Chondrocyte (in vitro differentiated cells): ENCODE data around the gene ENAM. TPM values are rescaled to one million over a fixed set of nuclear protein-coding genes. Genes with fewer than 3 reads are reported as not detected.

Experiments used
- DNase-seq: peaks from one replicate; pipeline ENCODE4 v3.0.0; 2021; ENCODE audit warnings: mixed read lengths, low spot score
- H3K27ac Mint-ChIP-seq: one replicate; pipeline ENCODE4 v1.8.0; 2021; ENCODE audit warnings: mild to moderate bottlenecking, moderate library complexity, mixed read lengths; ENCODE audit not compliant: unreplicated experiment
- H3K27me3 Mint-ChIP-seq: 2 replicates; pipeline ENCODE4 v1.8.0; 2021; ENCODE audit warnings: low read depth, mixed read lengths
- H3K36me3 Mint-ChIP-seq: 2 replicates; pipeline ENCODE4 v1.8.0; 2021; ENCODE audit warnings: low read depth, mixed read lengths
- H3K4me1 Mint-ChIP-seq: 2 replicates; pipeline ENCODE4 v1.8.0; 2021; ENCODE audit warnings: low read depth, mild to moderate bottlenecking, mixed read lengths
- H3K4me3 Mint-ChIP-seq: one replicate; pipeline ENCODE4 v1.8.0; 2021; ENCODE audit warnings: mild to moderate bottlenecking, moderate library complexity, mixed read lengths; ENCODE audit not compliant: unreplicated experiment
- H3K9me3 Mint-ChIP-seq: 2 replicates; pipeline ENCODE4 v1.8.0; 2021; ENCODE audit warnings: low read depth, mixed read lengths
- total RNA-seq: library from RNA; stranded (reverse); gene quantifications from 3 replicates; pipeline ENCODE4 v1.2.1, GENCODE V29; 2021
- TF ChIP-seq, protein P1 (sequence below): fragments of 200-600 bp; sonication (generic); IDR thresholded peaks from 2 replicates; pipeline ENCODE4 v1.5.0; 2021; ENCODE audit warnings: antibody characterized with exemption, mild to moderate bottlenecking, moderate library complexity

The ENAM gene
- total RNA-seq, 1 donor from 2014 or later, result not detected

DNA sequence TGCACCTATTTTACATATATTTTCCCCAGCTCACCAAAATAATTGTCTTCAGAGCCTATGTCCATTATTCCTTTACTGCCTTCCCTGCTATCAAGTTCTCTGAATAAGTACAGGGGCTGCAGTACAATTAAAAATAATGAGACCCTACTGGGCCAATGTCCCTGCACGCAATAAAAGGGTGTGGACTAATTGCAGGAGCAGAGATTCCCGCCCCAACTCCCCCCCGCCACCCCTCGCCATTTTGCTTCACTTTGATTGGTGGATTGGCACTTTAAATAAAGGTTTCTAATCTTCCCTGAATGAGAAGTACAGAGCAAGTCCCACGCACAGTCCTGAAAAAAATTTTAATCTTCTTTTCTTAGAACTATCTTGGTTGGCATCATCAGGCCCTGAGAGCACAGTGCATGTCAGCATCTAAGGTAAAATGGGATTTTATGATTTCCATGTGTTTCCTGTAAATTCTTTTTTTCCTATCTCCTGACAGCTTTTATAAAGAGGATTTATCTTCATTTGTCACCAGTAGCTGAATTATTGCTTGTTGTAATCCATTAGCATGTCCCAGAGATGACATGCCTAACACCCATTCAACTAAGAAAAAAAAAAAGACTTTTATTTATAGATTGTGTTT, 36.5 kb upstream of the ENAM start, which contains the start of gene AMBN:
Gene AMBN (plus strand): TSS at position 302 of the 628 bp plus-strand sequence. CDS start 103 bp downstream, at position 405.
- TF ChIP-seq, protein P1, sequence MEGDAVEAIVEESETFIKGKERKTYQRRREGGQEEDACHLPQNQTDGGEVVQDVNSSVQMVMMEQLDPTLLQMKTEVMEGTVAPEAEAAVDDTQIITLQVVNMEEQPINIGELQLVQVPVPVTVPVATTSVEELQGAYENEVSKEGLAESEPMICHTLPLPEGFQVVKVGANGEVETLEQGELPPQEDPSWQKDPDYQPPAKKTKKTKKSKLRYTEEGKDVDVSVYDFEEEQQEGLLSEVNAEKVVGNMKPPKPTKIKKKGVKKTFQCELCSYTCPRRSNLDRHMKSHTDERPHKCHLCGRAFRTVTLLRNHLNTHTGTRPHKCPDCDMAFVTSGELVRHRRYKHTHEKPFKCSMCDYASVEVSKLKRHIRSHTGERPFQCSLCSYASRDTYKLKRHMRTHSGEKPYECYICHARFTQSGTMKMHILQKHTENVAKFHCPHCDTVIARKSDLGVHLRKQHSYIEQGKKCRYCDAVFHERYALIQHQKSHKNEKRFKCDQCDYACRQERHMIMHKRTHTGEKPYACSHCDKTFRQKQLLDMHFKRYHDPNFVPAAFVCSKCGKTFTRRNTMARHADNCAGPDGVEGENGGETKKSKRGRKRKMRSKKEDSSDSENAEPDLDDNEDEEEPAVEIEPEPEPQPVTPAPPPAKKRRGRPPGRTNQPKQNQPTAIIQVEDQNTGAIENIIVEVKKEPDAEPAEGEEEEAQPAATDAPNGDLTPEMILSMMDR, result no peak
- no peaks in the 10 kb centered on the region for H3K36me3 Mint-ChIP-seq
- no peaks in the 10 kb centered on the region for H3K9me3 Mint-ChIP-seq
- no peak within 1 kb of the TSS for H3K27ac Mint-ChIP-seq
- no peak for DNase-seq
- H3K27me3 Mint-ChIP-seq, result peaks cover 27% of the 10 kb centered on the region
- no peak within 1 kb of the TSS for H3K4me3 Mint-ChIP-seq
- H3K4me1 Mint-ChIP-seq, result no peaks in the 10 kb centered on the region

DNA sequence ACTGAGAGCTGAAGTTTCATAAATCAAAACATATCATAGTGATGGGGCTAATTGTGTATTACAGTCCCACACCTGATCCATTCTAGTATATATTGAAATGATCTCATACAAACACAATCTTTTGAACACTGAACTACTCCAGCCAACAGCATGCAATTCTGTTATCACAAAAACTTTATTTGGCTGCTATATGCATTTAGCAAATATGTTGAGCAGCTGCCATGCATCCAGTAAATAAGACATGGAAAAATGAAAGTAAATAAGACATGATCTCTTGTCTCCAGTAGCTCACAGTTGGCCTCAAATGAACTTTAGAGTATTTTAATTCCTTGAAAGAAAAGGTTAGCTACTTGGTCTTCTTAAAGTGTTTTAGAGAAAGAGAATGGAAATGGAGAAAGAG, 34.3 kb upstream of the ENAM start:
- Mint-ChIP-seq H3K36me3 (no peaks in the 10 kb centered on the region), H3K4me3 (no peak overlapping the region), H3K27ac (no peak overlapping the region), H3K4me1 (no peaks in the 10 kb centered on the region), H3K9me3 (no peaks in the 10 kb centered on the region), H3K27me3 (peaks cover 21% of the 10 kb centered on the region)
- TF ChIP-seq, protein P1, result no peak
- DNase-seq, result no peak

DNA sequence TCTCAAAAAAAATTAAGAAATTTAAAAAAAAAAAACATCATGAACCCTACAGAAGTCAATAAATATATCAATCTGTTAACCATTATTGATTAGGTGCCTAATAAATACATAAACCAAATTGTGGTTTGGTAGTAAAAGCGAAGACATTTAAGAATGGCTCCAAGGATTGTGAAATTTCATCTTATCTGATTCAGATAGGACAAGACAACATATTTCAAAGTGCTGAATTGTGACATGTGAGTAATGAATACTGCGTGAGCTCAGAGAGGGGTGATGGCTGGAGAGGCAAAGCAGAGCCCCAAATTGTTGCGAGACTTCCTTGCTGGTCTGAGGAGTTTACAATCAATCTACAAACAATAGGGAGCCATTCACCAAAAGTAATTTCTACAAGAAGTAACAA, 28.2 kb upstream of the ENAM start:
- no peak for DNase-seq
- Mint-ChIP-seq H3K9me3 (no peaks in the 10 kb centered on the region), H3K4me1 (no peaks in the 10 kb centered on the region), H3K27ac (no peak overlapping the region), H3K36me3 (no peaks in the 10 kb centered on the region), H3K4me3 (no peak overlapping the region), H3K27me3 (peaks cover 29% of the 10 kb centered on the region)
- TF ChIP-seq, protein P1, result no peak

DNA sequence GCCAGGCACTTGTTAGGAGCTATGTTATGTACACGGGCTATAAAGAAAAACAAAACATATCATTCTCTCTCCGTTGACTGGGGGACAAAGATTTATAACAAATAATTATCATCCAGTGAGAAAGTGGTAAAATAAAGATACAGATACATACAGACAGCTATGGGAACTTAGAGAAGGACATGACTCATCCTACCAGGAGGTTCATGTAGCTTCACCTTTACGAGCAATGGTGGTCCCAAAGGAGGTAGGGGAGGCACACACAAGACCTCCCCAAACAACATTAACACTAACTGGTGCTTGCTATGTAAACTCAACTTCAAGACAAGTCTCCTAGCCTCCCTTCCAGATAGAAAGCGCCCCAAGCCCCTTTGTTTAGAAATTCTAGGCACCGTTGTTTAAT, 27.6 kb upstream of the ENAM start:
- H3K27me3 Mint-ChIP-seq, result peaks cover 29% of the 10 kb centered on the region
- DNase-seq, result no peak

DNA sequence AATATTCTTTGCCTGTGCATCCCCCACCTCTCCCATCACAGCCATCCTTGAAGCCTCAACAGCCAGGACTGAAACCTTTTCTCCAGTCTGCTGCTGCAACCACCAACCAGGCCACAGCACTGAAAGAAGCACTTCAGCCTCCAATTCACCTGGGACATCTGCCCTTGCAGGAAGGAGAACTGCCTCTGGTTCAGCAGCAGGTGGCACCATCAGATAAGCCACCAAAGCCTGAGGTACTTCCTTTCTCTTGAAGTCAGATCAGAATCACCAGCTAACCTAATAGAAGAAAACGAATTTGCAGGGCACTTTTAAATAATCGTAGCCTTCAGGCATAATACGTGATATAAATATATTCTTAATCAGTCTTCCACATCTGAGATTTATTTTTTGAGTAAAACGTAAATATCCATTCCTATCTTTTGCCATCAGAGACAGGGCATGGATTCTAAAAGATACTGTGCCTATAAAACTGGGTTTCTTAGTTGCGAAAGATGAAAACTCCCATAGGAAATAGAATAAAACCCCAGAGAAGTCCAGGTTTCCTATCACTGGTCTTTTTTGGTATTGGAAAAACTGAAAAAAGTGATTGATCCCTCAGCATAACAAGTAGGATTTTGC, 27.0 kb upstream of the ENAM start:
- Mint-ChIP-seq H3K27me3 (peaks cover 32% of the 10 kb centered on the region), H3K36me3 (no peaks in the 10 kb centered on the region), H3K4me3 (no peak overlapping the region), H3K4me1 (no peaks in the 10 kb centered on the region), H3K9me3 (no peaks in the 10 kb centered on the region), H3K27ac (no peak overlapping the region)
- TF ChIP-seq, protein P1, result peak; percentile 78
- no peak for DNase-seq

More for the DNA sequence above, 27.6 kb upstream of the ENAM start:
- TF ChIP-seq, protein P1, result no peak
- H3K9me3 Mint-ChIP-seq, result no peaks in the 10 kb centered on the region
- no peak overlapping the region for H3K4me3 Mint-ChIP-seq
- H3K4me1 Mint-ChIP-seq, result no peaks in the 10 kb centered on the region
- H3K27ac Mint-ChIP-seq, result no peak overlapping the region
- H3K36me3 Mint-ChIP-seq, result no peaks in the 10 kb centered on the region
